HEK293 (cell line): ENCODE measurements around the gene GUCA1A.
A peak's percentile ranks its signal among the peaks of the same experiment; 100 is the strongest.

ENCODE experiments used
- CTCF ChIA-PET: fragments of 350-600 bp; formaldehyde crosslinking; extraction: SDS; loops from one replicate; lab custom pipeline; 2021; ENCODE audit warnings: antibody characterized with exemption; lab: Yijun Ruan, JAX
- POLR2A ChIA-PET: fragments of 300-600 bp; formaldehyde crosslinking; extraction: SDS; loops from one replicate; lab custom pipeline; 2020; ENCODE audit warnings: antibody characterized with exemption, inconsistent platforms; lab: Yijun Ruan, JAX
- H3K27ac ChIP-seq: fragments of 200-500 bp; sonication (Bioruptor generic); 2 replicates; pipeline ENCODE4 v1.5.1; 2014; ENCODE audit warnings: low read depth, low read length, control low read depth, inconsistent platforms; ENCODE audit errors: extremely low read depth
- H3K36me3 ChIP-seq, 2 experiments: fragments of 200-500 bp in 1 of 2; sonication (Bioruptor generic) in 1 of 2; 1 replicate in 1 of 2; 2 replicates in 1 of 2; pipeline ENCODE4 v1.5.1; 2014 to 2017; ENCODE audit warnings: inconsistent platforms in 2 of 2, low read length in 2 of 2; ENCODE audit not compliant: control insufficient read depth in 2 of 2, insufficient read depth in 1 of 2
- H3K4me1 ChIP-seq: fragments of 200-500 bp; sonication (Bioruptor generic); 2 replicates; pipeline ENCODE4 v1.5.1; 2014; ENCODE audit warnings: mild to moderate bottlenecking, low read length, inconsistent platforms; ENCODE audit not compliant: control insufficient read depth, insufficient read depth
- H3K4me3 ChIP-seq: 2 replicates; pipeline ENCODE4 v1.5.1; 2011; ENCODE audit warnings: low read depth, mild to moderate bottlenecking, control low read depth, low read length, moderate library complexity
- H3K9me3 ChIP-seq: fragments of 200-500 bp; sonication (Bioruptor generic); 2 replicates; pipeline ENCODE4 v1.5.1; 2014; ENCODE audit warnings: low read depth, low read length, inconsistent platforms; ENCODE audit not compliant: control insufficient read depth, insufficient read depth
- EGR2 ChIP-seq: fragments of 450-650 bp; formaldehyde crosslinking; IDR thresholded peaks from 2 replicates; pipeline ENCODE4 v1.5.1; 2016; ENCODE audit warnings: low read depth, missing biosample characterization, missing genetic modification characterization
- KLF9 ChIP-seq: fragments of 450-650 bp; formaldehyde crosslinking; IDR thresholded peaks from 2 replicates; pipeline ENCODE4 v1.5.1; 2016; ENCODE audit warnings: missing biosample characterization, missing genetic modification characterization, low read depth
- SCRT2 ChIP-seq: fragments of 450-650 bp; formaldehyde crosslinking; IDR thresholded peaks from 2 replicates; pipeline ENCODE4 v1.5.1; 2016; ENCODE audit warnings: missing biosample characterization, missing genetic modification characterization
- ZFHX2 ChIP-seq: fragments of 450-650 bp; formaldehyde crosslinking; conservative IDR thresholded peaks from 2 replicates; pipeline ENCODE4 v1.5.1; 2016; ENCODE audit warnings: missing biosample characterization, missing genetic modification characterization
- ZNF202 ChIP-seq: fragments of 450-650 bp; formaldehyde crosslinking; IDR thresholded peaks from 2 replicates; pipeline ENCODE4 v1.5.1; 2016; ENCODE audit warnings: missing biosample characterization, missing genetic modification characterization, borderline replicate concordance
- ZNF248 ChIP-seq: fragments of 450-650 bp; formaldehyde crosslinking; IDR thresholded peaks from 2 replicates; pipeline ENCODE4 v1.5.1; 2017; ENCODE audit warnings: missing biosample characterization, missing genetic modification characterization
- ZNF514 ChIP-seq: fragments of 450-650 bp; formaldehyde crosslinking; IDR thresholded peaks from 2 replicates; pipeline ENCODE4 v1.5.1; 2016; ENCODE audit warnings: missing biosample characterization, missing genetic modification characterization
- ZNF600 ChIP-seq: fragments of 450-650 bp; formaldehyde crosslinking; IDR thresholded peaks from 2 replicates; pipeline ENCODE4 v1.5.1; 2016; ENCODE audit warnings: missing biosample characterization, missing genetic modification characterization
- ZNF792 ChIP-seq: fragments of 450-650 bp; formaldehyde crosslinking; IDR thresholded peaks from 2 replicates; pipeline ENCODE4 v1.5.1; 2016; ENCODE audit warnings: missing biosample characterization, missing genetic modification characterization
- TF ChIP-seq, protein P1 (sequence below): fragments of 450-650 bp; formaldehyde crosslinking; IDR thresholded peaks from 2 replicates; pipeline ENCODE4 v1.5.1; 2016; ENCODE audit warnings: missing biosample characterization, missing genetic modification characterization
- TF ChIP-seq, protein P2 (sequence below): fragments of 450-650 bp; formaldehyde crosslinking; IDR thresholded peaks from 2 replicates; pipeline ENCODE4 v1.5.1; 2016; ENCODE audit warnings: missing biosample characterization, missing genetic modification characterization, low read depth
- TF ChIP-seq, protein P3 (sequence below): fragments of 450-650 bp; formaldehyde crosslinking; IDR thresholded peaks from 2 replicates; pipeline ENCODE4 v1.5.1; 2016; ENCODE audit warnings: missing biosample characterization, missing genetic modification characterization, borderline replicate concordance
- TF ChIP-seq, protein P4 (sequence below): sonication (generic); formaldehyde crosslinking; IDR thresholded peaks from 2 replicates; pipeline ENCODE4 v1.8.1; 2022; ENCODE audit warnings: mild to moderate bottlenecking, moderate library complexity, missing genetic modification reagents

GUCA1A gene

DNA sequence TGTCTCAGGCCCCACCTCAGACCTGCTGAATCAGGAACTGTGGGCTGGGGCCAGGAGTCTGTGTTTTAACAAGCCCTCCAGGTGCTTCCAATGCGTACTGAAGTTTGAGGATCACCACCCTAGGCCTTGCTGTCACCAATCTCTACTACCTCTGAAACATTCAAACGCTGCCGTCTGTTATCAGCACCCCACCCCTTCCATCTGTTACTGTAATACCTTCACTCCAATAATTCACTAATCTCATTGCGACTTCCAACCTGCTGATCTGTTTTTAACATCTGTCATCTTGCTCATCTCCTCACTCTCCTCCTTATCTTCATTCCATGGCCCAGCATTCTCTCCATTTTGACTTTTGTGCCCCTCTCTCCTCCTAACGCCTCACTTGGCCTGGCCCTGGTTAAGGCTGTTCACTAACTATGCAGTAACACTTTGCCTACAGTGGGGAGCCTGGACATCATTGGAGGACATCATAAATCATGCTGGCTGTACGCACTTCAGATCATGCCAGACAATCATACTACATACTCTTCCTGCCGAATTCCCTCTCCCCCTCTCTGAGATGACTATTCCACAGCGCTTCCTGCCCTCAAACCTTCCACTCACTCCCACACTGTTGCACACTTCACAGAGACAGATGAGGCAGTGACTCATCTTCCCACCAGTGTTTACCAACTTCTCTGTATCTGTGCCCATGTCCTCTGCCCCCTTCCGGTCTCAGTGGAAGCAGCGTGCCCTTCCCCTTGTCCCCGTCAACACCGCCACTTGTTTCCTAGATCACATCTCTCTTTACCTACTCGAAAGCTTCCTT is 24.6 kb downstream of the GUCA1A start:
- peaks cover 7% of the 10 kb centered on the region; the same call in 1 of the 2 replicates for H3K4me1 ChIP-seq
- peaks cover 0 to 2% of the 10 kb centered on the region in 2 experiments; a peak in 1 of 3 replicates for H3K36me3 ChIP-seq
- no peaks in the 10 kb centered on the region for H3K9me3 ChIP-seq
- CTCF ChIA-PET = no interaction called here
- POLR2A ChIA-PET = interaction anchor here (0.6 kb wide), 1 partner anchor 12 kb away, joined by 3 read pairs; no protein-coding TSS in a partner anchor
- no peak for TF ChIP-seq KLF9 (tag by site-specific recombination)
- TF ChIP-seq, protein P1, sequence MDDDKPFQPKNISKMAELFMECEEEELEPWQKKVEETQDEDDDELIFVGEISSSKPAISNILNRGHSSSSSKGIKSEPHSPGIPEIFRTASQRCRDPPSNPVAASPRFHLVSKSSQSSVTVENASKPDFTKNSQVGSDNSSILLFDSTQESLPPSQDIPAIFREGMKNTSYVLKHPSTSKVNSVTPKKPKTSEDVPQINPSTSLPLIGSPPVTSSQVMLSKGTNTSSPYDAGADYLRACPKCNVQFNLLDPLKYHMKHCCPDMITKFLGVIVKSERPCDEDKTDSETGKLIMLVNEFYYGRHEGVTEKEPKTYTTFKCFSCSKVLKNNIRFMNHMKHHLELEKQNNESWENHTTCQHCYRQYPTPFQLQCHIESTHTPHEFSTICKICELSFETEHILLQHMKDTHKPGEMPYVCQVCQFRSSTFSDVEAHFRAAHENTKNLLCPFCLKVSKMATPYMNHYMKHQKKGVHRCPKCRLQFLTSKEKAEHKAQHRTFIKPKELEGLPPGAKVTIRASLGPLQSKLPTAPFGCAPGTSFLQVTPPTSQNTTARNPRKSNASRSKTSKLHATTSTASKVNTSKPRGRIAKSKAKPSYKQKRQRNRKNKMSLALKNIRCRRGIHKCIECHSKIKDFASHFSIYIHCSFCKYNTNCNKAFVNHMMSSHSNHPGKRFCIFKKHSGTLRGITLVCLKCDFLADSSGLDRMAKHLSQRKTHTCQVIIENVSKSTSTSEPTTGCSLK (tag by site-specific recombination) = no peak
- no peak for TF ChIP-seq ZNF248
- TF ChIP-seq, protein P2, sequence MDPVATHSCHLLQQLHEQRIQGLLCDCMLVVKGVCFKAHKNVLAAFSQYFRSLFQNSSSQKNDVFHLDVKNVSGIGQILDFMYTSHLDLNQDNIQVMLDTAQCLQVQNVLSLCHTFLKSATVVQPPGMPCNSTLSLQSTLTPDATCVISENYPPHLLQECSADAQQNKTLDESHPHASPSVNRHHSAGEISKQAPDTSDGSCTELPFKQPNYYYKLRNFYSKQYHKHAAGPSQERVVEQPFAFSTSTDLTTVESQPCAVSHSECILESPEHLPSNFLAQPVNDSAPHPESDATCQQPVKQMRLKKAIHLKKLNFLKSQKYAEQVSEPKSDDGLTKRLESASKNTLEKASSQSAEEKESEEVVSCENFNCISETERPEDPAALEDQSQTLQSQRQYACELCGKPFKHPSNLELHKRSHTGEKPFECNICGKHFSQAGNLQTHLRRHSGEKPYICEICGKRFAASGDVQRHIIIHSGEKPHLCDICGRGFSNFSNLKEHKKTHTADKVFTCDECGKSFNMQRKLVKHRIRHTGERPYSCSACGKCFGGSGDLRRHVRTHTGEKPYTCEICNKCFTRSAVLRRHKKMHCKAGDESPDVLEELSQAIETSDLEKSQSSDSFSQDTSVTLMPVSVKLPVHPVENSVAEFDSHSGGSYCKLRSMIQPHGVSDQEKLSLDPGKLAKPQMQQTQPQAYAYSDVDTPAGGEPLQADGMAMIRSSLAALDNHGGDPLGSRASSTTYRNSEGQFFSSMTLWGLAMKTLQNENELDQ (tag by site-specific recombination) = no peak
- TF ChIP-seq ZNF514 (tag by site-specific recombination) = no peak
- peak; percentile 57 for TF ChIP-seq SCRT2 (tag by site-specific recombination)
- peak; percentile 73 for TF ChIP-seq EGR2 (tag by site-specific recombination)
- no peak for TF ChIP-seq ZNF792
- TF ChIP-seq ZNF600 (tag by site-specific recombination) = peak; percentile 28; the same call in 1 of the 2 replicates
- TF ChIP-seq, protein P3, sequence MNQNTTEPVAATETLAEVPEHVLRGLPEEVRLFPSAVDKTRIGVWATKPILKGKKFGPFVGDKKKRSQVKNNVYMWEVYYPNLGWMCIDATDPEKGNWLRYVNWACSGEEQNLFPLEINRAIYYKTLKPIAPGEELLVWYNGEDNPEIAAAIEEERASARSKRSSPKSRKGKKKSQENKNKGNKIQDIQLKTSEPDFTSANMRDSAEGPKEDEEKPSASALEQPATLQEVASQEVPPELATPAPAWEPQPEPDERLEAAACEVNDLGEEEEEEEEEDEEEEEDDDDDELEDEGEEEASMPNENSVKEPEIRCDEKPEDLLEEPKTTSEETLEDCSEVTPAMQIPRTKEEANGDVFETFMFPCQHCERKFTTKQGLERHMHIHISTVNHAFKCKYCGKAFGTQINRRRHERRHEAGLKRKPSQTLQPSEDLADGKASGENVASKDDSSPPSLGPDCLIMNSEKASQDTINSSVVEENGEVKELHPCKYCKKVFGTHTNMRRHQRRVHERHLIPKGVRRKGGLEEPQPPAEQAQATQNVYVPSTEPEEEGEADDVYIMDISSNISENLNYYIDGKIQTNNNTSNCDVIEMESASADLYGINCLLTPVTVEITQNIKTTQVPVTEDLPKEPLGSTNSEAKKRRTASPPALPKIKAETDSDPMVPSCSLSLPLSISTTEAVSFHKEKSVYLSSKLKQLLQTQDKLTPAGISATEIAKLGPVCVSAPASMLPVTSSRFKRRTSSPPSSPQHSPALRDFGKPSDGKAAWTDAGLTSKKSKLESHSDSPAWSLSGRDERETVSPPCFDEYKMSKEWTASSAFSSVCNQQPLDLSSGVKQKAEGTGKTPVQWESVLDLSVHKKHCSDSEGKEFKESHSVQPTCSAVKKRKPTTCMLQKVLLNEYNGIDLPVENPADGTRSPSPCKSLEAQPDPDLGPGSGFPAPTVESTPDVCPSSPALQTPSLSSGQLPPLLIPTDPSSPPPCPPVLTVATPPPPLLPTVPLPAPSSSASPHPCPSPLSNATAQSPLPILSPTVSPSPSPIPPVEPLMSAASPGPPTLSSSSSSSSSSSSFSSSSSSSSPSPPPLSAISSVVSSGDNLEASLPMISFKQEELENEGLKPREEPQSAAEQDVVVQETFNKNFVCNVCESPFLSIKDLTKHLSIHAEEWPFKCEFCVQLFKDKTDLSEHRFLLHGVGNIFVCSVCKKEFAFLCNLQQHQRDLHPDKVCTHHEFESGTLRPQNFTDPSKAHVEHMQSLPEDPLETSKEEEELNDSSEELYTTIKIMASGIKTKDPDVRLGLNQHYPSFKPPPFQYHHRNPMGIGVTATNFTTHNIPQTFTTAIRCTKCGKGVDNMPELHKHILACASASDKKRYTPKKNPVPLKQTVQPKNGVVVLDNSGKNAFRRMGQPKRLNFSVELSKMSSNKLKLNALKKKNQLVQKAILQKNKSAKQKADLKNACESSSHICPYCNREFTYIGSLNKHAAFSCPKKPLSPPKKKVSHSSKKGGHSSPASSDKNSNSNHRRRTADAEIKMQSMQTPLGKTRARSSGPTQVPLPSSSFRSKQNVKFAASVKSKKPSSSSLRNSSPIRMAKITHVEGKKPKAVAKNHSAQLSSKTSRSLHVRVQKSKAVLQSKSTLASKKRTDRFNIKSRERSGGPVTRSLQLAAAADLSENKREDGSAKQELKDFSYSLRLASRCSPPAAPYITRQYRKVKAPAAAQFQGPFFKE (tag by site-specific recombination) = no peak
- TF ChIP-seq, protein P4, sequence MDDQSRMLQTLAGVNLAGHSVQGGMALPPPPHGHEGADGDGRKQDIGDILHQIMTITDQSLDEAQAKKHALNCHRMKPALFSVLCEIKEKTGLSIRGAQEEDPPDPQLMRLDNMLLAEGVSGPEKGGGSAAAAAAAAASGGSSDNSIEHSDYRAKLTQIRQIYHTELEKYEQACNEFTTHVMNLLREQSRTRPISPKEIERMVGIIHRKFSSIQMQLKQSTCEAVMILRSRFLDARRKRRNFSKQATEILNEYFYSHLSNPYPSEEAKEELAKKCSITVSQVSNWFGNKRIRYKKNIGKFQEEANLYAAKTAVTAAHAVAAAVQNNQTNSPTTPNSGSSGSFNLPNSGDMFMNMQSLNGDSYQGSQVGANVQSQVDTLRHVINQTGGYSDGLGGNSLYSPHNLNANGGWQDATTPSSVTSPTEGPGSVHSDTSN (CRISPR knock-in tag) = no peak
- no peak for TF ChIP-seq ZNF202 (tag by site-specific recombination)
- peak; percentile 73 for TF ChIP-seq ZFHX2 (tag by site-specific recombination)
- no peak overlapping the region for H3K4me3 ChIP-seq
- no peak overlapping the region for H3K27ac ChIP-seq
